GM18867 (cell line): ENCODE measurements around the gene PSMB5.
"Not testable (repeated sequence)": the region's sequence is repeated elsewhere in the genome, so short reads cannot be mapped to it uniquely, and the experiment has no call there.

Experiments used
- ATAC-seq: cut with Tn5 transposase; IDR thresholded peaks from one replicate; pipeline ENCODE4 v1.9.1; 2021; ENCODE audit warnings: mild to moderate bottlenecking, moderate library complexity; ENCODE audit not compliant: unreplicated experiment

The PSMB5 gene

GRCh38 chr14:23020143-23021128 is 14.3 kb downstream of the PSMB5 start:
- ATAC-seq: no peak

- ATAC-seq: no peak
Measured at GRCh38 chr14:23018107-23018506, 16.6 kb downstream of the PSMB5 start.

DNA sequence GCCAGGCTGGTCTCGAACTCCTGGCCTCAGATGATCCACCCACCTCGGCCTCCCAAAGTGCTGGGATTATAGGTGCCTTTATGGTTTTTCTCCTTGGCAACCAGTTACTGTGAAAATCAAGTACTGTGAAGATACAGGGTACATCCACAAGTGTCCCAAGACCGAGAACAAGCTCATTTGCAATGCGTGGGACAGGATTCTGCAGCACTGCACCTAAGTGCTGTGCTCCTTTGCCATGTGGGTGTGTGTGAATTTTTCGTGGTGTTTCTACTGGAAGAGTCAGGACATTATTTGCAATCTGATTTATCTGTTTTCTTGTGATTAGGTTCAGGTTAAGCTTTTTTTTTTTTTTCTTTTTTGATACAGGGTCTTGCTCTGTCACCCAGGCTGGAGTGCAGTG is 17.6 kb downstream of the PSMB5 start:
- no peak for ATAC-seq

- no peak for ATAC-seq
Measured at GRCh38 chr14:23015618-23016017, 19.1 kb downstream of the PSMB5 start.

- ATAC-seq: not testable (repeated sequence)
Measured at GRCh38 chr14:23013749-23014054, 21.0 kb downstream of the PSMB5 start.

DNA sequence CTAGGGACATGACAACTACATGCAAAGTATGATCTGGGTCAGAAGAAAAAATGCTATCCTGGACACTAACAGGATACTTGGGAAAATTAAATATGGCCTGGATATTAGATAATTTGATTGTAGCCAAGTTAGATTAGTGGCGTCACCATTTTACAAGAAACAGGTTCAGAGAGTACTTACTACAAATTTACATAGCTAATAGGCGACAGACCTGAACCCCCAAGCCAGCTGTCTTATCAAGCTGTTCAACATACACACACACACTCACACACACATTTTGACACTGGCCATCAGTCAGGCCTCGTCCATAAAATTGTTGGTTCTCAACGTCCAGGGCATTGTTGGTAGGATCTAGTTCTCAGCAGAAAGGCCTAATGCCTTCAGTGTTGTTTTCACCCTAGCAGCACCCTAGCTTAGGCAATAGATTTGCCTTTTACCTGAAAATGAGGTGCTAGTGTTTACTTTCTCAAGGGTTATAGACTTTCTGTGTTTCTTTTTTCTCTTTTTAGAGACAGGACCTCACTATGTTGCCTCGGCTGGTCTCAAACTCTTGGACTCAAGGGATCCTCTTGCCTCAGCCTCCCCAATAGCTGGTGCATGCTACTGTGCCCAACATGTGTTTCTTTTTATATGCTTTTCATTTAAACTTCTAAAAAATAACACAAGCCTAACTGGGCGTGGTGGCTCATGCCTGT is 21.5 kb downstream of the PSMB5 start:
- ATAC-seq: no peak

- peak; percentile 44 for ATAC-seq
Measured at GRCh38 chr14:23009939-23010726, 24.6 kb downstream of the PSMB5 start, which contains the start of gene C14orf93. Gene C14orf93, minus strand, starts transcription at chr14:23010143. Its CDS starts 11,120 bp downstream, at chr14:22999023.

DNA sequence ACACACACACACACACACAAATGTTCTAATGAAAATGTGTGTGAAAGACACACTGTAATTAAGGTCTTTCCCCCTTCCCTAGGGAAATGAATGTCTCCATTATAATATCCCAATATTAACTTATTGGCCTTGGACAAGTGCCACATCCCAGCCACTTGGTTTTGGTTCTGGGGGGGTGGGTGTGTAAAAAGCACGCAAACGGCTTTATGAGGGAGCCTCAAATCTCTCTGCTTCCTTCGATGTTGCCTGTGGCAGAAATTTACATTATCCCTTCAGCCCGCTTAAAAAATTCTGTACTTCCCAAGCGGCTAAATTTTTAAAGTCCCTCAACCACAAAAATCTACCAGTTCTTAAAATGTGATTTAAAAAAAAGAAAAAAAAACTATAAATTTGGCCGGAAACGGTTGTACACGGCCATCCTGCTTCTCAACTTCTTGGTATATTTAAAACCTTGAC is 25.2 kb downstream of the PSMB5 start:
- ATAC-seq: no peak

DNA sequence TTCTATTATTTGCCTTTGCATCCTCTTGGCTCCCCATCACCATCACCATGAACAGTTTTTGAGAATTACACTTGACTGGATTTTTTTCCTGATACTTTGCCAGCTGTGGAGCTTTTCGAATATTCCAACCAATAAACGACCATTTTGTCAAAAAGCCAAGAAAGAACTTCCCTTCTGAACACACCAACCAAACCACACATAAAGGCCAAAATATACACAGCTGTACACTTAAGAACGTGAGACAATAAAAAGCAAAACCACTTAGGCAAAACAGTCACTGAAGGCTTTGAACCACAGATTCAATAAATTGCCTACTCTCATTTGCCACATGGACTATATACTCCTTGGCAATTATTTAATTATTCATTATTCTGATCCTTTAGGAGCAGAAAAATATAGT is 25.9 kb downstream of the PSMB5 start:
- ATAC-seq: no peak

DNA sequence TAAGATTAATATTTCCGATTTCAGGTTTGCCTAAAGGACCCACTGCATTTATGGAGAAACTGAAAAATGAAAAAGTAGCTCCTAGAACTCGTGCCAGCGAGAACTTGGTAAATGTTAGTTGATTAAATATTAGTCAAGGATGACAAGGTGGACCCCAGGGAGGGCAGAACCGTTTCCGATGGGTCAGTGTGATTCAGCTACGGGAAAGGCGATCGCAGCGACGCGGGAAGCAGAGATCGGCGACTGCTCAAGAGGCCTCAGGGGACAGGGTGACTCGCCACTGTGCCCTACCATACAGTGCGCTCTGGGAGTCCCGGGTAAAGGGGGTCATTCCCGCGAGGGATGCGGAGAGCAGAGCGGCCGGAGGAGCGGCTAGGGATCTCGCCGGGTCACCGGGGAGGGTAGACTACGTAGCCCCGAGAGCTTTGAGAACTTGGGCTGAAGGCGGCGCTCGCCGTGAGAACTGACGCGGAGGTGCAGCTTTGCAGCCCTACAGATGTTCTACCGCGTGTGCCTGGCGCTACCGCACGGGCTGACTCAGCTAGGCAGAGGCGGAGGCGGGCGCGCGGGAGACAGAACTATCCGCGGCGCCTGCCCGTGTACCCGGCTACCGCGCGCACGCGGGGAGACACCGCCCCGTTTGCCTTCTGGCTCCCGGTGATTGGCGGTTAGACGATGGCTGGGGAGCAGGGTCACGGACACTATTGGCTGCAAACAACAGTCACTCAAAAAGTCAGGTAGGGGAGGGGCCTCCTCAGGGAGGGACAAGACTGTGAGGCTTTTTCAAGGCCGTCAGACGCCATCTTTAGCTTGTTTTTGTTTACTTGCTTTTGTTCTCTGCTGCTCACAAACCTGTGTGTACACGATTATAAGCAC is 27.9 kb downstream of the PSMB5 start:
- ATAC-seq: peak; percentile 92

- ATAC-seq: no peak
Measured at GRCh38 chr14:23006188-23006534, 28.5 kb downstream of the PSMB5 start.

DNA sequence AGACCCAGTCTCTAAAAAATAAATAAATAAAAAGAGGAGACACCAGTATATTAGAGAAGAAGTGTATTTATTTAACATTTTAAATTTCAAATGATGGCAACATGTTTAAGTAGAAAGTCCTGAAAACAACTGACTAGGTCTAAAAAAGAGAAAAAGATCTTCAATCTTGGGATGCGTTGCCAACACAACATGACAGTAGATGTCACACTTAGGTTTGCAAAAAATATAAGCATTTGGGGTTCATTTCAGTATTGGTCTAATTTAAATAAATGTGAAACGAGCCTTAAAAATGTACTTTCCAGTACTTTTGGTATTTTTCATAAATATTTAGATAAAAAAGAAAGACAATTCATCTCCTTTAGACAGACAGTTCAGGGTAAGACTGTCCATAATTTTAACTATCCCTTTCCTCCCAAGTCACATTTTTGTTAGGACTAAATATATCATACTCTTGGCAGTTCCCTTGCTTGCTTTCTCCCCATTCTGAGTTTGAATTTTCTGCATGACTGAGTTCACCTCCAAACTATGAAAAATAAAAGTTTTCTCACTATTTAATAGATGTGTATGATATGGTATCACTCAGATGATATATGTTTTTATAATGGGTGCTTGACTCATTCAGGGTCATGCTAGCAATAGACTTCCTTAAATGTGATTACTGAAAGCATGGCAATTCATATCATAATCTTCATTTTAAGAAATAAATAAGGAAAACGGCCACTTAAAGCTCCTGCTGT is 29.1 kb downstream of the PSMB5 start:
- ATAC-seq: no peak

DNA sequence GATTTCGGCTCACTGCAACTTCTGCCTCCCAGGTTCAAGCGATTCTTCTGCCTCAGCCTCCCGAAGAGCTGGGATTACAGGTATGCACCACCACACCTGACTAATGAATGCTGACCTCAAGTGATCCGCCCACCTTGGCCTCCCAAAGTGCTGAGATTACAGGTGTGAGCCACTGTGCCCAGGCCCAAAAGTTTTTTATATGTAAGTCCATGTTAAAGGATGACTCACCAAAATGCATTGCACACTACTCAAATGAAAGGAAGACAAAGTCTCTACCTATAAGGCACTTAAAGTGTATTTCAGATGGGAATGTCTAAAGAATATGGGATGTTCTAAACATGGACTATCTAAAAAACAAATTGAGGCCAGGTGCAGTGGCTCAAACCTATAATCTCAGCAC is 30.4 kb downstream of the PSMB5 start:
- not testable (repeated sequence) for ATAC-seq

DNA sequence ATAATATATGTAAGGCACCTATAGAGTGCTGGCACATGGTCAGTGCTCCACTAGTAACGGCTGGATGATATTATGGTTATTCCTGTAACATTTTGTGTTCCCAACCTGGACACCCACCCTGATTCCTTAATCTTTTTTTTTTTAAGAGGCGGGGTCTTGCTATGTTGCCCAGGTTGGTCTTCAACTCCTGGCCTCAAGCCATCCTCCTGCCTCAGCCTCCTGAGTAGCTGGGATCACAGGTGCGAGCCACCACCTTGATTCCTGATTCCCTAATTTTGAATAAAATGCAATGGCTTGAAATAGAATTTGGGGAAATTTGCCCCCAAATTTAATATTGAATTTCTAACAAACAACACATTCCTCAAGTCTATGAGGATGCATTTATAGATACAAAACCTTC is 32.1 kb downstream of the PSMB5 start:
- no peak for ATAC-seq

- no peak for ATAC-seq
Measured at GRCh38 chr14:23000860-23001259, 33.8 kb downstream of the PSMB5 start.

GRCh38 chr14:22998329-22999012 is 36.2 kb downstream of the PSMB5 start:
- no peak for ATAC-seq

DNA sequence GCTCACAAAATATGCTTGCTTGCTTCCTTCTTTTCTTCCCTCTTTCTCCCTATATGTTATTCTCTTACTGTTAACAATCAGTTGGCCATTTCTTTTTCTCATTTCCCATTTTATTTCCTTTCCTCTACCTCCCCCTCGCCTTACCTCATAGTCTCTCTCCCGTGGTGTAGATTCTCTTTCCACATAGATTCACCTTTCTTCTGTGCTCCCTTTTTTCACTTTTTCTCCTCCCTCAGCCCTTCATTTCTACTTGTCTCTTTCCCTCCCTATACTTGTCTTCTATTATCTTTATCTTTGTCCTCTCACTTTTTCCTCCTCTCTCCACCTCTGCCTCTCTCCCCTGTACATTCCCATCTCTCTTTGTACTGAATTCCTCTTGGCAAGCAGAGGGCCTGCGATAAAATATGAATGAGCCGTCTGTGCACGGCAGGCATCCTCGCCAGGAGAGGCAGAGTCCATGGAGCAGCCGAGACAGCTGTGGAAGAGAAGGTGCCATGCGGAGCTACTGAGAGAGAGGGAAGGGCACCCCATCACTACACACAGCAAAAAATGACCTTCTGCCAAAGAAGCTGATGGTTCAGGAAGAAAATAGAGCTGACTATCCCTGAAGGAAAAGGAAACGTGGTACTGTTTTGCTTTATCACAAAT is 36.9 kb downstream of the PSMB5 start:
- no peak for ATAC-seq

GRCh38 chr14:22996768-22997654 is 37.7 kb downstream of the PSMB5 start:
- no peak for ATAC-seq
